Retinal pigment epithelial cell (primary cell): Measurements from ENCODE around the gene MPV17.

Source experiments
- DNase-seq: peaks from one replicate; pipeline ENCODE4 v3.0.0-alpha.2; 2010; ENCODE audit warnings: low read depth
- H3K4me3 ChIP-seq: 2 replicates; pipeline ENCODE4 v1.5.1; 2011; ENCODE audit warnings: mild to moderate bottlenecking, low read length, control low read depth, moderate library complexity
- CTCF ChIP-seq: conservative IDR thresholded peaks from 2 replicates; pipeline ENCODE4 v1.5.1; 2011; ENCODE audit warnings: low read depth, low read length, control low read depth, inconsistent platforms

The MPV17 gene

DNA sequence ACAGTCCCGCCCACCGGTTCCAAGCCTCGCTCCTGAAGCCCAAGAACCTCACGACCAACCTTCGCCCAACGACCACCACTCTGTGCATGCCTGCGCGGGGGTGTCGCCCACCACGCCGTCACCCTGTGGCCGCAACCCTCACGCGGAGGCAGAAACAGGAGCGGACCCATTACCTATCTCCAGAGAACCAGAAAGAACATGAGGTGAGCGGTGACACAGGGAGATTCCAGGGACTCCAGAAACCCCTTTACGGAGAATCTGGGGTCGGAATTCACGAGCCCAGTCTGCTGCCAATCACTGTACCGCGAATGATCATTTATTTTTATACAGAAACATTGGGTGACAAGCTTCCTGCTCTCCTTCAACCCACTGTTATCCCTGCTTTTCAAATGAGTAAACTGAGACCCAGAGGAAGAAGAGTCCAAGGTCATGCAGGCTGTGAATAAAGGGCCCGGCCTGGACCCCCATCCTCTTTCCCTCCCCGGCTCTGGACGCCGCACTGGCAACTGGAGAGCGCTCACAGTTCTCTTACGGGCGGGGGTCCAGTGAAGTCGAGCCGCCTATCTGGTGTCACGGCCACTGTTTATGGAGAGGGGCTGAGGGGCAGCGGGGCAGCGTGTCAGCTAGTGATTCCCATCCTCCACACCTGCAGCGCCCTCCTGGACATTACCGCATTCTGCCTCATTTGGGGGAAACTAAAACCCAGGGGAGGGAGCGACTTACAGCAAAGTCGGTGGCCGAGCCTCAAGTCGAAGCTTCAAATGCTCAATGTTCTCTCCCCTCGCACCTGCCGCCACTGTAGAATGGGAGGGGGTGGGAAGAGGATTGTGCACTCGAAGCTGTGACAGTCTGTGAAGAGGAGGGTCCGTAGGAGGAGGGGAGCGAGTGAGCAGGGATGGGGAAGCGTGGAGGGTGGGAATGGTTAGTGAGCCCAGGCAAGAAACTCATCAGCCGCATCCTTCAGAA is 59.3 kb downstream of the MPV17 start:
- DNase-seq, result no peak
- no peak for TF ChIP-seq CTCF
- peak overlapping the region; percentile 18 for H3K4me3 ChIP-seq

GRCh38 chr2:27262379-27263286 is 60.3 kb downstream of the MPV17 start, which contains the start of gene SLC30A3:
Gene SLC30A3 (minus strand): TSS chr2:27263047. CDS start chr2:27262906, 141 bp downstream.
- peak within 1 kb of the TSS; percentile 34 for H3K4me3 ChIP-seq
- DNase-seq, result no peak
- no peak for TF ChIP-seq CTCF

GRCh38 chr2:27261926-27262298 is 61.0 kb downstream of the MPV17 start:
- no peak for TF ChIP-seq CTCF
- no peak overlapping the region for H3K4me3 ChIP-seq
- no peak for DNase-seq

GRCh38 chr2:27261241-27261925 is 61.5 kb downstream of the MPV17 start:
- no peak overlapping the region for H3K4me3 ChIP-seq
- no peak for DNase-seq
- no peak for TF ChIP-seq CTCF
